NCI-H146 (cell line): ENCODE results near the gene PIM3.

Source experiments
- DNase-seq: peaks from one replicate; lab custom pipeline; 2025; lab: John Stamatoyannopoulos, UW

The PIM3 gene

GRCh38 chr22:50001388-50002231 is 41.0 kb downstream of the PIM3 start:
- DNase-seq, result peak; percentile 82

DNA sequence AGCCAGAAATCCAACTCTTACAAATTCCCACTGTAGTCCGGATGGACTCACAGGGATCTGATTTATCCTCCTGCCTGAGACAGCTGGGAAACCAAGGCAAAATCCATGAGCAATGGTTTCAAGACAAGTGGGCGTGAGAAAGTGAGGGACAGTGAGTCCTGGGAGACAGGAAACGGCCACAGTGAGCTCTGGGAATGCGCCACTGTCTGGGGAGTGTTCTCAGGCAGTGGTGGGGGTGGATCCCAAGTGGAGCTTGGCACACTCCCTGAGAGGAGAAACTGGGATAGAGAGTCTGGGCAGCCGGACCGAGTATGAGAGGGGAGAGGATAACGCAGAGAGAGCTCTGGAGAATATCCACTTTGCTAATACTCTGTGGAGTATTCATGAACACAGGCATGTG is 42.2 kb downstream of the PIM3 start:
- DNase-seq, result no peak

DNA sequence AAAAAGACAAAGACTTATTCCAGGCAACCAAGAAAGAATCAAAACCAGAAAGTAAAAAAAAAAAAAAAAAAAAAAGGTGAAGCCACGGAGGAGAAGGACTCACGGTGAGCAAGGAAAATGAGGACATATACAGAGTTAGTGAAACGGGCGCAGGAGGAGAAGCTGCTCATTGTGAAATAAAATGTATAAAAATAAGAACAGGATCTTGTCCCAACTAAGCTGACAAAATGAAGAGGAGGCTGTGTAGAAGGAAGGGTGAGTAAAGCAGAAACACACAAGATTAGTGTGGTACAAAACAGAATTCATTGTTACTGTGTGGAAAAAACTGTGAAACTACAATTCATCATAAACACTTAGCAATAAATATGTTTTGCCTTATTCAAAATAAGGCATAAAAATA is 44.3 kb downstream of the PIM3 start:
- DNase-seq, result no peak

- no peak for DNase-seq
These were observed 46.5 kb downstream of the PIM3 start for GRCh38 chr22:50007057-50007511.

- peak; percentile 77 for DNase-seq
These were observed 47.8 kb downstream of the PIM3 start for GRCh38 chr22:50008151-50009040.

GRCh38 chr22:50009251-50009650 is 48.7 kb downstream of the PIM3 start:
- no peak for DNase-seq

DNA sequence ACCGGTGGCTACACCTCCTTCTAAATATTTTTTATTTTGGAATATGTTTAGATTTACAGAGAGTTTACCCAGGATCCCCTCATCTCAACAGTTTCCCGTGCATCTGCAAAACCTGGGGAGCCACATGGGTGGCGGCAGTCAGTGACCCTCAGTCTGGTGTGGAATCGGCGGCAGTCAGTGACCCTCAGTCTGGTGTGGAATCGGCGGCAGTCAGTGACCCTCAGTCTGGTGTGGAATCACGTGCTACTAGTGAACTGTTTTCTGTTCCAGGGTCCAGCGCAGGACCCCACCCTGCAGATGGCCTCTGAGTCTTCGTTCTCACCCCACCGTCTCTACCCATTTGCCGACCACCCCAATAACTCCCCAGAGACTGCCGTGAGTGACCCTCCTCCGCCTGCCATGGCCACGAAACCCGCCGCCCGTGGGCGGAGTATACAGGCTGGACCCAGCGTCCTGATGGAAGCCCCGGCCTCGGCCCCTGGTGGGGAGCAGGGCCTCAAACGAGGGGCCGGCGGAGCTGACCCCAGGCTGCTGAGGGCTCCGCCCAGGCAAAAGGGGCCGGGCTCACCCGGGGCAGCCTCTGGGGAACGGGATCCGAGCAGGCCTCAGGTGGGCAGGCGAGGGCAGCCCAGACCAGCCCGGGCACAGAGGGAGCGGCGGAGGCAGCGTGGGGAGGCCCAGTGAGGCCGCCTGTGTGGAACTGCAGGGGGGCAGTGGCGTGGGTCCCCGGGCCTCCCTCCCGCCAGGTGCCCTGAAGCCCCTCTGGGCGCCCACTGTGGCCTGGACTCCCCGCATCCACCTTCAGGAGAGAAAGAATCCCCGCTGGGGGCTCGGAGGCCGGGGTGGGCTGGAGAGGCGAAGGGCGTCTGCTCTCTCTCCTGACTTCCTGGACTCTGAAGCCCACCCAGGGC is 49.4 kb downstream of the PIM3 start:
- DNase-seq, result no peak

- no peak for DNase-seq
These were observed 50.3 kb downstream of the PIM3 start for GRCh38 chr22:50010676-50011446.

GRCh38 chr22:50011447-50012210 is 51.1 kb downstream of the PIM3 start:
- peak; percentile 20 for DNase-seq

DNA sequence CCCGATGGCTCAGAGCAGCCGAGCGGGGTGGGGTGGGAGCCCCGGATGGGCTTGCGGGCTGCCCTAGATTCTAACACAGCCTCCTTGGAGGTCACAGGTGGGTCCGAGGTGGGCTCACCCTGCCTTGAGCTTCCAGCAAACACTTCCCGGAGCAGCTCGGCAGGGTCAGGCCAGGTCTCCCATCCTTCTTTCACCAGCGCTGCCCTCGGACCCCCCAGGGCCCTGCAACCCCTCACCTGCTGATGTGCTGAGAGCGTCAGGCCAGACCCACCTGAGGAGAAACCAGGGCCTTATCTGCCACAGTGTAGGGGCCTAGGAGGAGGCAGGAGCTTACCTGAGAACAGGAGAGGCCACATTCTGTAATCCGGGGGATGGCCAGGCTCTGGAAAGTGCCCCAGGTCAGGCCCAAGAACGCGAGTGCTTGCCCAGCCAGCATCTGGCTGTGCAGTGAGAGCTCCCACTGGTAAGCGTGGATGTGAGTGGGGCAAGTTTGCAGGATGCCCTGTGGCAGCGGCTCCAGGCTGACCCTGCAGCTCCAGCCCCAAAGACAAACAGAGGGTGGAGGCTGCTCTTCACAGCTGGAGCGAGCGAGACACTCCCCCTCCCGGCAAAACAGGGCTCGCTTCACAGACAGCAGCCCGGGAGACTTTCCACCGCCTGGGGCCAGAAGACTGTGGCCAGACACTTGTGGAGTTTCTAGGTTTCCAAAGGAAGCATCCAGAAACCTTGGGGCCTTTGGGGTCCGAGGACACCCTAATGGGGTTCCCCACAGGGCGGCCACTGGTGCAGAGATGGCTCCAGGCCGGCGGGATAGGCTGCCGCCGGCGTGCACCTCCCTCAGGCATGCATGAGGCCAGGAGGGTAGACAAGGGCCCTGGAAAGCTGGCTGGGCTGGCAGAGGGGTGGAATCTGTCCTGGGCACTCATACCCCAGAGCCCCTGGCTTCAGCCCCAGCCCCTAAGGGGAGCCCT is 51.9 kb downstream of the PIM3 start, which contains the start of gene IL17REL:
Gene IL17REL (minus strand): TSS at position 555 of the 971 bp plus-strand sequence. CDS start 119 bp downstream, at position 436.
- DNase-seq, result no peak
